IMR-90 (cell line): ENCODE data around the gene FOXN3. TPM values are rescaled to one million over a fixed set of nuclear protein-coding genes. Genes with fewer than 3 reads are reported as not detected.

Experiments
- ATAC-seq: fragments of 200-7000 bp; cut with Tn5 transposase; 2 replicates; pipeline ENCODE4 v1.9.1; 2020; ENCODE audit warnings: low read depth, mild to moderate bottlenecking, moderate library complexity
- BruUV-seq: library from RNA; stranded (reverse); fragments of 400-500 nt; replicated peaks from 2 replicates; lab custom pipeline; 2021; lab: Mats Ljungman, UMichigan
- CTCF ChIA-PET: fragments of 300-600 bp; formaldehyde crosslinking; extraction: SDS; loops from one replicate; lab custom pipeline; 2021; ENCODE audit warnings: antibody characterized with exemption; lab: Yijun Ruan, JAX
- POLR2A ChIA-PET: fragments of 300-600 bp; sonication (Branson Sonifier 250); formaldehyde crosslinking; loops from one replicate; lab custom pipeline; 2022; ENCODE audit warnings: antibody characterized with exemption; ENCODE audit not compliant: unreplicated experiment; lab: Charles Lee
- DNase-seq: peaks from one replicate; pipeline ENCODE4 v3.0.0; 2013
- H2AFZ ChIP-seq: replicated peaks from 2 replicates; pipeline ENCODE3; 2013; ENCODE audit warnings: low read length, mild to moderate bottlenecking; ENCODE audit not compliant: poor library complexity
- H2AK5ac ChIP-seq: 2 replicates; pipeline ENCODE4 v1.6.1; 2013; ENCODE audit warnings: low read depth, low read length, inconsistent platforms
- H2AK9ac ChIP-seq: replicated peaks from 2 replicates; pipeline ENCODE3; 2013; ENCODE audit warnings: mild to moderate bottlenecking, low read depth, low read length, moderate library complexity; ENCODE audit not compliant: poor library complexity
- H2BK120ac ChIP-seq: 2 replicates; pipeline ENCODE4 v1.6.1; 2013; ENCODE audit warnings: low read depth, low read length, inconsistent platforms
- H2BK15ac ChIP-seq: 3 replicates; pipeline ENCODE4 v1.6.1; 2013; ENCODE audit warnings: low read depth, low read length, inconsistent platforms
- H2BK20ac ChIP-seq: 2 replicates; pipeline ENCODE4 v1.6.1; 2013; ENCODE audit warnings: low read depth, mild to moderate bottlenecking, inconsistent platforms, low read length, moderate library complexity
- H2BK5ac ChIP-seq: 2 replicates; pipeline ENCODE4 v1.6.1; 2013; ENCODE audit warnings: mild to moderate bottlenecking, low read depth, low read length, inconsistent platforms; ENCODE audit not compliant: poor library complexity, severe bottlenecking
- H3K14ac ChIP-seq: replicated peaks from 2 replicates; pipeline ENCODE4 v1.6.1; 2013; ENCODE audit warnings: low read depth, low read length, inconsistent platforms
- H3K18ac ChIP-seq: 2 replicates; pipeline ENCODE4 v1.6.1; 2013; ENCODE audit warnings: low read depth, low read length, control low read depth
- H3K23ac ChIP-seq: 2 replicates; pipeline ENCODE4 v1.6.1; 2013; ENCODE audit warnings: low read depth, low read length, inconsistent platforms
- H3K27ac ChIP-seq: 2 replicates; pipeline ENCODE4 v1.5.1; 2013; ENCODE audit warnings: mild to moderate bottlenecking, control low read depth, low read length; ENCODE audit not compliant: insufficient read depth
- H3K27me3 ChIP-seq: 2 replicates; pipeline ENCODE4 v1.6.1; 2013; ENCODE audit warnings: low read length; ENCODE audit not compliant: control insufficient read depth, insufficient read depth
- H3K36me3 ChIP-seq: 2 replicates; pipeline ENCODE4 v1.6.1; 2013; ENCODE audit warnings: low read length, mixed read lengths; ENCODE audit not compliant: control insufficient read depth, insufficient read depth
- H3K4ac ChIP-seq: 2 replicates; pipeline ENCODE4 v1.6.1; 2013; ENCODE audit warnings: low read depth, low read length, inconsistent platforms
- H3K4me1 ChIP-seq: 2 replicates; pipeline ENCODE4 v1.6.1; 2013; ENCODE audit warnings: low read length, mixed read lengths; ENCODE audit not compliant: control insufficient read depth, insufficient read depth
- H3K4me2 ChIP-seq: 2 replicates; pipeline ENCODE4 v1.6.1; 2013; ENCODE audit warnings: low read depth, mild to moderate bottlenecking, control low read depth, low read length, moderate library complexity
- H3K4me3 ChIP-seq: 2 replicates; pipeline ENCODE4 v1.5.1; 2013; ENCODE audit warnings: low read depth, mild to moderate bottlenecking, control low read depth, low read length, moderate library complexity; ENCODE audit not compliant: insufficient read depth
- H3K56ac ChIP-seq: 2 replicates; pipeline ENCODE4 v1.6.1; 2013; ENCODE audit warnings: low read length, inconsistent platforms; ENCODE audit not compliant: insufficient read depth; ENCODE audit errors: extremely low read depth
- H3K79me1 ChIP-seq, 2 experiments: 2 replicates each; pipeline ENCODE4 v1.6.1; 2013; ENCODE audit warnings: low read length in 2 of 2, inconsistent platforms in 1 of 2, low read depth in 1 of 2
- H3K9ac ChIP-seq: 2 replicates; pipeline ENCODE4 v1.6.1; 2013; ENCODE audit warnings: low read depth, low read length, control low read depth
- H3K9me1 ChIP-seq: 2 replicates; pipeline ENCODE4 v1.6.1; 2013; ENCODE audit warnings: low read length, inconsistent platforms; ENCODE audit not compliant: insufficient read depth
- H3K9me3 ChIP-seq: 2 replicates; pipeline ENCODE4 v1.6.1; 2013; ENCODE audit warnings: low read length; ENCODE audit not compliant: control insufficient read depth, insufficient read depth
- H4K20me1 ChIP-seq: 2 replicates; pipeline ENCODE4 v1.6.1; 2013; ENCODE audit warnings: low read length, inconsistent platforms; ENCODE audit not compliant: insufficient read depth
- H4K5ac ChIP-seq: 2 replicates; pipeline ENCODE4 v1.6.1; 2013; ENCODE audit warnings: mild to moderate bottlenecking, low read depth, low read length, control low read depth
- H4K8ac ChIP-seq, 2 experiments: 2 replicates each; pipeline ENCODE4 v1.6.1; 2013; ENCODE audit warnings: low read depth in 2 of 2, low read length in 2 of 2, control low read depth in 1 of 2, inconsistent platforms in 1 of 2
- H4K91ac ChIP-seq: 2 replicates; pipeline ENCODE4 v1.6.1; 2013; ENCODE audit warnings: low read depth, low read length, inconsistent platforms; ENCODE audit not compliant: insufficient read depth
- BHLHE40 ChIP-seq: fragments of 150-350 bp; IDR thresholded peaks from 2 replicates; pipeline ENCODE4 v1.6.1; 2016; ENCODE audit warnings: mild to moderate bottlenecking, low read depth, low read length
- CEBPB ChIP-seq: IDR thresholded peaks from 2 replicates; pipeline ENCODE4 v1.6.1; 2012; ENCODE audit warnings: low read depth, low read length, improper control_type of control experiment
- CHD1 ChIP-seq: IDR thresholded peaks from 2 replicates; pipeline ENCODE4 v1.6.1; 2012; ENCODE audit warnings: low read depth, low read length, improper control_type of control experiment
- FOS ChIP-seq: fragments of 150-350 bp; IDR thresholded peaks from 2 replicates; pipeline ENCODE4 v1.6.1; 2016; ENCODE audit warnings: low read depth, low read length
- MAFK ChIP-seq: IDR thresholded peaks from 2 replicates; pipeline ENCODE4 v1.6.1; 2012; ENCODE audit warnings: low read depth, low read length, improper control_type of control experiment
- MAZ ChIP-seq: IDR thresholded peaks from 2 replicates; pipeline ENCODE4 v1.6.1; 2012; ENCODE audit warnings: low read depth, mild to moderate bottlenecking, low read length, improper control_type of control experiment, moderate library complexity, borderline replicate concordance
- NFE2L2 ChIP-seq: fragments of 150-350 bp; IDR thresholded peaks from 2 replicates; pipeline ENCODE4 v1.6.1; 2016; ENCODE audit warnings: low read depth, mild to moderate bottlenecking, low read length
- POLR2A ChIP-seq: IDR thresholded peaks from 2 replicates; pipeline ENCODE4 v1.6.1; 2012; ENCODE audit warnings: mild to moderate bottlenecking, low read depth, low read length
- RCOR1 ChIP-seq: IDR thresholded peaks from 2 replicates; pipeline ENCODE4 v1.6.1; 2012; ENCODE audit warnings: mild to moderate bottlenecking, low read length, improper control_type of control experiment; ENCODE audit not compliant: insufficient replicate concordance
- RFX5 ChIP-seq: IDR thresholded peaks from 2 replicates; pipeline ENCODE4 v1.8.0; 2012; ENCODE audit warnings: low read depth, mild to moderate bottlenecking, low read length, moderate library complexity
- SMC3 ChIP-seq: fragments of 150-350 bp; IDR thresholded peaks from 2 replicates; pipeline ENCODE4 v1.6.1; 2016; ENCODE audit warnings: low read depth, mild to moderate bottlenecking, antibody characterized with exemption, low read length, moderate library complexity
- WGBS, 2 experiments: methylation state at CpG; one replicate each; pipeline versions ENCODE4 v1.1.5 to v1.1.7; 2013; ENCODE audit warnings: missing lambda C conversion rate in 2 of 2; ENCODE audit not compliant: insufficient read length in 1 of 2; ENCODE audit errors: extremely low coverage in 2 of 2; 5-methylcytosine and 5-hydroxymethylcytosine counted together
- dilution Hi-C: fragments of 300-500 bp; cut with HindIII; formaldehyde crosslinking; loops from one replicate; pipeline ENCODE4 v1.14.3; 2018; ENCODE audit warnings: low sequenced_read_pairs; ENCODE audit not compliant: unreplicated experiment
- in situ Hi-C: fragments of 300-500 bp; cut with MboI; formaldehyde crosslinking; loops from 3 replicates; pipeline ENCODE4 v1.14.3; 2019; ENCODE audit warnings: low sequenced_read_pairs, inconsistent platforms, mixed read lengths
- intact Hi-C: fragments of 100-400 bp; cut with micrococcal nuclease; formaldehyde crosslinking; loops from 2 replicates; pipeline ENCODE4 v1.10.0; 2022
- polyA plus RNA-seq, 3 experiments: library from polyadenylated mRNA; depleted of rRNA; stranded (reverse); fragments of >200 nt; gene quantifications; 2 replicates each; pipeline ENCODE4 v1.2.3, GENCODE V29; 2012; ENCODE audit warnings: low replicate concordance in 1 of 3
- total RNA-seq: library from RNA; depleted of rRNA; stranded (reverse); fragments of >200 nt; gene quantifications from 2 replicates; pipeline ENCODE4 v1.2.3, GENCODE V29; 2012
- TF ChIP-seq, protein P1 (sequence below): fragments of 150-350 bp; IDR thresholded peaks from 2 replicates; pipeline ENCODE4 v1.6.1; 2017; ENCODE audit warnings: mild to moderate bottlenecking, antibody characterized with exemption, low read length, low read depth
- TF ChIP-seq, protein P2 (sequence below): conservative IDR thresholded peaks from 2 replicates; pipeline ENCODE4 v1.5.1; 2012; ENCODE audit warnings: mild to moderate bottlenecking, low read depth, low read length, improper control_type of control experiment

Gene FOXN3
- total and polyA plus RNA-seq, 2 of the 4 experiments (the other 2 are of a cell fraction): 22.6 to 33.7 TPM

DNA sequence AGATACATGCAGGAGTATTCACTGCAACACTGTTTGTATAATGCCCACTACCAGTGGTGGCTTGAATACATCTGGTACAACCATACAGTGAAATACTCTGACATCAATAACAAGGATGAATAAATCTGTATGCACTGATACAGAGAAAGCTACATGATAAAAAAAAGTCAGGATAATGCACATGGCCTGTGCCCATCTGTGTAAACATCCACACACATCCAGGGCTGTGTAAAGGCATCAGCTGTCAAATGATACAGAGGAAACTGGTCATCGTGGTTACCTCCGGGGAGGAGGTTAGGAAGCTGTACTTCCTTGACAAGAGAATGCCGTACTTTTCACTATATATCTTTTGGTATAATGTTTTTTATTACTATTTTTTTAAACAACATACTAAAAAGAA, 176.6 kb downstream of the FOXN3 start:
- in situ Hi-C loops: no loop called here
- H4K91ac ChIP-seq: no peak overlapping the region
- no peak overlapping the region for H2BK5ac ChIP-seq
- H3K18ac ChIP-seq: no peak overlapping the region
- H4K5ac ChIP-seq: no peak overlapping the region
- dilution Hi-C loops: no loop called here
- peaks cover 3% of the 10 kb centered on the region; the same call in 1 of the 2 replicates for H3K4me1 ChIP-seq
- H3K79me1 ChIP-seq: peaks cover 56 to 65% of the 10 kb centered on the region in 2 experiments
- no peak overlapping the region for H2BK15ac ChIP-seq
- DNase-seq: peak; percentile 87
- no peak overlapping the region for H3K56ac ChIP-seq
- H3K4me3 ChIP-seq: no peak overlapping the region
- no peak overlapping the region for H3K23ac ChIP-seq
- H3K9me3 ChIP-seq: peaks cover 4% of the 10 kb centered on the region
- no peak overlapping the region for H4K8ac ChIP-seq
- H2BK20ac ChIP-seq: no peak overlapping the region
- ATAC-seq: peak; percentile 37; the same call in 1 of the 2 replicates
- no peak overlapping the region for H3K27ac ChIP-seq
- no peaks in the 10 kb centered on the region for H3K27me3 ChIP-seq
- no peaks in the 10 kb centered on the region; the same call in 1 of the 2 replicates for H3K9me1 ChIP-seq
- POLR2A ChIA-PET: no interaction called here
- no peak overlapping the region for H3K9ac ChIP-seq
- H3K36me3 ChIP-seq: peaks cover 7% of the 10 kb centered on the region
- no CpG with 5 or more reads among the region's 3 CpGs for WGBS, 2 experiments
- BruUV-seq: no TSS peak
- 0 out of 2 replicates have a peak overlapping the region, but pooled peaks have one; percentile 56 for H3K14ac ChIP-seq
- no peak overlapping the region for H3K4me2 ChIP-seq
- CTCF ChIA-PET: no interaction called here
- H2BK120ac ChIP-seq: no peak overlapping the region
- H3K4ac ChIP-seq: no peak overlapping the region
- intact Hi-C loops: no loop called here
- H2AFZ ChIP-seq: no peak overlapping the region
- no peak overlapping the region; the same call in 1 of the 2 replicates for H2AK5ac ChIP-seq
- peaks cover 32% of the 10 kb centered on the region for H4K20me1 ChIP-seq
- no peak for TF ChIP-seq POLR2A
- TF ChIP-seq CEBPB: no peak
- TF ChIP-seq RCOR1: no peak
- TF ChIP-seq SMC3: no peak
- TF ChIP-seq RFX5: no peak
- TF ChIP-seq, protein P1, sequence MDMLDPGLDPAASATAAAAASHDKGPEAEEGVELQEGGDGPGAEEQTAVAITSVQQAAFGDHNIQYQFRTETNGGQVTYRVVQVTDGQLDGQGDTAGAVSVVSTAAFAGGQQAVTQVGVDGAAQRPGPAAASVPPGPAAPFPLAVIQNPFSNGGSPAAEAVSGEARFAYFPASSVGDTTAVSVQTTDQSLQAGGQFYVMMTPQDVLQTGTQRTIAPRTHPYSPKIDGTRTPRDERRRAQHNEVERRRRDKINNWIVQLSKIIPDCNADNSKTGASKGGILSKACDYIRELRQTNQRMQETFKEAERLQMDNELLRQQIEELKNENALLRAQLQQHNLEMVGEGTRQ: no peak
- TF ChIP-seq, protein P2, sequence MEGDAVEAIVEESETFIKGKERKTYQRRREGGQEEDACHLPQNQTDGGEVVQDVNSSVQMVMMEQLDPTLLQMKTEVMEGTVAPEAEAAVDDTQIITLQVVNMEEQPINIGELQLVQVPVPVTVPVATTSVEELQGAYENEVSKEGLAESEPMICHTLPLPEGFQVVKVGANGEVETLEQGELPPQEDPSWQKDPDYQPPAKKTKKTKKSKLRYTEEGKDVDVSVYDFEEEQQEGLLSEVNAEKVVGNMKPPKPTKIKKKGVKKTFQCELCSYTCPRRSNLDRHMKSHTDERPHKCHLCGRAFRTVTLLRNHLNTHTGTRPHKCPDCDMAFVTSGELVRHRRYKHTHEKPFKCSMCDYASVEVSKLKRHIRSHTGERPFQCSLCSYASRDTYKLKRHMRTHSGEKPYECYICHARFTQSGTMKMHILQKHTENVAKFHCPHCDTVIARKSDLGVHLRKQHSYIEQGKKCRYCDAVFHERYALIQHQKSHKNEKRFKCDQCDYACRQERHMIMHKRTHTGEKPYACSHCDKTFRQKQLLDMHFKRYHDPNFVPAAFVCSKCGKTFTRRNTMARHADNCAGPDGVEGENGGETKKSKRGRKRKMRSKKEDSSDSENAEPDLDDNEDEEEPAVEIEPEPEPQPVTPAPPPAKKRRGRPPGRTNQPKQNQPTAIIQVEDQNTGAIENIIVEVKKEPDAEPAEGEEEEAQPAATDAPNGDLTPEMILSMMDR: no peak
- no peak for TF ChIP-seq CHD1
- no peak for TF ChIP-seq FOS
- no peak for TF ChIP-seq MAZ
- TF ChIP-seq BHLHE40: no peak; the same call in 1 of the 2 replicates
- no peak for TF ChIP-seq NFE2L2
- TF ChIP-seq MAFK: no peak
- no peak overlapping the region for H2AK9ac ChIP-seq
